Activated CD4-positive, alpha-beta memory T cell treated with anti-CD3 and anti-CD28 coated beads, Interleukin-2, amount 10 ng/mL, durations not matched to agents 7 days and 5 days (primary cell): Measurements from ENCODE around the gene DUS1L. TPM values are rescaled to one million over a fixed set of nuclear protein-coding genes. Genes with fewer than 3 reads are reported as not detected.

ENCODE experiments used
- CTCF ChIA-PET: fragments of 350-600 bp; sonication (Branson Sonifier 250); formaldehyde crosslinking; loops from one replicate; lab custom pipeline; 2021; ENCODE audit warnings: antibody characterized with exemption, inconsistent platforms; lab: Charles Lee
- POLR2A ChIA-PET: fragments of 350-600 bp; sonication (Branson Sonifier 250); formaldehyde crosslinking; loops from one replicate; lab custom pipeline; 2021; ENCODE audit warnings: antibody characterized with exemption; lab: Charles Lee
- DNase-seq: peaks from one replicate; pipeline ENCODE4 v3.0.0-alpha.2; 2020
- H3K27ac Mint-ChIP-seq: one replicate; pipeline ENCODE4 v1.8.0; 2021; ENCODE audit warnings: mild to moderate bottlenecking, mixed read lengths
- H3K27me3 Mint-ChIP-seq: one replicate; pipeline ENCODE4 v1.8.0; 2021; ENCODE audit warnings: mixed read lengths
- H3K36me3 Mint-ChIP-seq: one replicate; pipeline ENCODE4 v1.8.0; 2021; ENCODE audit warnings: low read depth, mixed read lengths
- H3K4me1 Mint-ChIP-seq: one replicate; pipeline ENCODE4 v1.8.0; 2021; ENCODE audit warnings: mixed read lengths
- H3K4me3 Mint-ChIP-seq: one replicate; pipeline ENCODE4 v1.8.0; 2021; ENCODE audit warnings: mild to moderate bottlenecking, mixed read lengths
- H3K9me3 Mint-ChIP-seq: one replicate; pipeline ENCODE4 v1.8.0; 2021; ENCODE audit warnings: mixed read lengths
- total RNA-seq, 2 experiments: library from RNA; stranded (reverse); gene quantifications; one replicate each; pipeline ENCODE4 v1.2.3, GENCODE V29; 2021

DUS1L gene
- total RNA-seq, 2 experiments from 2014 or later, result 98.8 to 99.3 TPM

- no peaks in the 10 kb centered on the region for H3K9me3 Mint-ChIP-seq
- H3K27me3 Mint-ChIP-seq, result no peaks in the 10 kb centered on the region
- CTCF ChIA-PET, result interaction anchor here (0.9 to 2.1 kb wide), 11 partner anchors 8 to 227 kb away, joined by 3 to 13 read pairs (median 5); partner anchors contain the start of gene DCXR
- peak overlapping the region; percentile 84 for H3K4me3 Mint-ChIP-seq
- peaks cover 45% of the 10 kb centered on the region for H3K4me1 Mint-ChIP-seq
- POLR2A ChIA-PET, result interaction anchor here (0.7 to 3.9 kb wide), 12 partner anchors 9 to 423 kb away, joined by 3 to 21 read pairs (median 4); partner anchors contain the start of genes ARL16, CENPX, DCXR and DUS1L
- peak overlapping the region; percentile 94 for H3K27ac Mint-ChIP-seq
- H3K36me3 Mint-ChIP-seq, result no peaks in the 10 kb centered on the region
- no peak for DNase-seq
These were observed 41.2 kb upstream of the DUS1L start for GRCh38 chr17:82106688-82107305.

- Mint-ChIP-seq H3K4me3 (peak overlapping the region; percentile 84), H3K9me3 (no peaks in the 10 kb centered on the region), H3K27ac (peak overlapping the region; percentile 94), H3K4me1 (peaks cover 45% of the 10 kb centered on the region), H3K27me3 (no peaks in the 10 kb centered on the region), H3K36me3 (no peaks in the 10 kb centered on the region)
- ChIA-PET POLR2A (interaction anchor here (0.7 to 3.9 kb wide), 12 partner anchors 8 to 423 kb away, joined by 3 to 21 read pairs (median 4); partner anchors contain the start of genes ARL16, CENPX, DCXR and DUS1L), CTCF (interaction anchor here (0.6 to 2.1 kb wide), 11 partner anchors 11 to 226 kb away, joined by 3 to 13 read pairs (median 5); partner anchors contain the start of gene DCXR)
- DNase-seq, result peak; percentile 72
These were observed 40.5 kb upstream of the DUS1L start for GRCh38 chr17:82105882-82106687.

GRCh38 chr17:82105417-82105881 lies 39.8 kb upstream of the DUS1L start:
- Mint-ChIP-seq H3K9me3 (no peaks in the 10 kb centered on the region), H3K27me3 (no peaks in the 10 kb centered on the region), H3K36me3 (no peaks in the 10 kb centered on the region), H3K27ac (peak overlapping the region; percentile 94), H3K4me1 (peaks cover 43% of the 10 kb centered on the region), H3K4me3 (peak overlapping the region; percentile 84)
- no peak for DNase-seq
- ChIA-PET CTCF (interaction anchor here (0.6 to 2.1 kb wide), 8 partner anchors 12 to 226 kb away, joined by 3 to 13 read pairs (median 4); partner anchors contain the start of gene DCXR), POLR2A (interaction anchor here (1.0 to 3.9 kb wide), 7 partner anchors 9 to 159 kb away, joined by 3 to 21 read pairs (median 6); partner anchors contain the start of genes CENPX, DCXR and LRRC45)

GRCh38 chr17:82104797-82105416 lies 39.3 kb upstream of the DUS1L start:
- no peak for DNase-seq
- H3K27ac Mint-ChIP-seq, result peak overlapping the region; percentile 94
- H3K9me3 Mint-ChIP-seq, result no peaks in the 10 kb centered on the region
- peak overlapping the region; percentile 84 for H3K4me3 Mint-ChIP-seq
- CTCF ChIA-PET, result no interaction called here
- peaks cover 41% of the 10 kb centered on the region for H3K4me1 Mint-ChIP-seq
- POLR2A ChIA-PET, result interaction anchor here (1.8 to 3.9 kb wide), 3 partner anchors 9 to 67 kb away, joined by 6 to 21 read pairs (median 7); partner anchors contain the start of gene DCXR
- no peaks in the 10 kb centered on the region for H3K27me3 Mint-ChIP-seq
- no peaks in the 10 kb centered on the region for H3K36me3 Mint-ChIP-seq

GRCh38 chr17:82103553-82104451 lies 38.2 kb upstream of the DUS1L start:
- CTCF ChIA-PET, result no interaction called here
- POLR2A ChIA-PET, result no interaction called here
- no peak overlapping the region for H3K27ac Mint-ChIP-seq

GRCh38 chr17:82101767-82102679 lies 36.4 kb upstream of the DUS1L start:
- no peaks in the 10 kb centered on the region for H3K36me3 Mint-ChIP-seq
- H3K4me1 Mint-ChIP-seq, result peaks cover 32% of the 10 kb centered on the region
- H3K27ac Mint-ChIP-seq, result no peak overlapping the region
- CTCF ChIA-PET, result no interaction called here
- no peak for DNase-seq
- H3K9me3 Mint-ChIP-seq, result no peaks in the 10 kb centered on the region
- POLR2A ChIA-PET, result interaction anchor here (1.0 kb wide), 1 partner anchor 51 kb away, joined by 3 read pairs; no protein-coding TSS in a partner anchor
- no peaks in the 10 kb centered on the region for H3K27me3 Mint-ChIP-seq
- H3K4me3 Mint-ChIP-seq, result no peak overlapping the region

More at GRCh38 chr17:82103553-82104451, 38.2 kb upstream of the DUS1L start:
- peaks cover 43% of the 10 kb centered on the region for H3K4me1 Mint-ChIP-seq
- no peak for DNase-seq
- H3K27me3 Mint-ChIP-seq, result no peaks in the 10 kb centered on the region
- no peak overlapping the region for H3K4me3 Mint-ChIP-seq
- H3K36me3 Mint-ChIP-seq, result no peaks in the 10 kb centered on the region
- no peaks in the 10 kb centered on the region for H3K9me3 Mint-ChIP-seq

- Mint-ChIP-seq H3K27me3 (no peaks in the 10 kb centered on the region), H3K9me3 (no peaks in the 10 kb centered on the region), H3K4me3 (no peak overlapping the region), H3K27ac (no peak overlapping the region), H3K4me1 (peaks cover 30% of the 10 kb centered on the region), H3K36me3 (no peaks in the 10 kb centered on the region)
- POLR2A ChIA-PET, result interaction anchor here (1.0 to 1.5 kb wide), 2 partner anchors 50 to 71 kb away, joined by 3 read pairs; no protein-coding TSS in a partner anchor
- no peak for DNase-seq
- CTCF ChIA-PET, result no interaction called here
These were observed 35.7 kb upstream of the DUS1L start for GRCh38 chr17:82101301-82101715.

GRCh38 chr17:82100502-82101298 lies 35.1 kb upstream of the DUS1L start:
- ChIA-PET POLR2A (interaction anchor here (1.0 to 3.2 kb wide), 3 partner anchors 50 to 70 kb away, joined by 3 to 9 read pairs (median 3); partner anchors contain the start of gene DCXR), CTCF (interaction anchor here (0.6 kb wide), 1 partner anchor 196 kb away, joined by 3 read pairs; no protein-coding TSS in a partner anchor)
- H3K36me3 Mint-ChIP-seq, result peaks cover 4% of the 10 kb centered on the region
- no peaks in the 10 kb centered on the region for H3K27me3 Mint-ChIP-seq
- H3K4me3 Mint-ChIP-seq, result no peak overlapping the region
- no peak overlapping the region for H3K27ac Mint-ChIP-seq
- H3K4me1 Mint-ChIP-seq, result peaks cover 28% of the 10 kb centered on the region
- no peak for DNase-seq
- no peaks in the 10 kb centered on the region for H3K9me3 Mint-ChIP-seq

- Mint-ChIP-seq H3K27me3 (no peaks in the 10 kb centered on the region), H3K4me3 (peak overlapping the region; percentile 78), H3K4me1 (peaks cover 24% of the 10 kb centered on the region), H3K9me3 (no peaks in the 10 kb centered on the region), H3K27ac (peak overlapping the region; percentile 81), H3K36me3 (peaks cover 5% of the 10 kb centered on the region)
- POLR2A ChIA-PET, result interaction anchor here (0.8 to 3.2 kb wide), 17 partner anchors 10 to 199 kb away, joined by 3 to 15 read pairs (median 4); partner anchors contain the start of genes CENPX, DCXR, LRRC45 and SLC16A3
- CTCF ChIA-PET, result interaction anchor here (0.6 to 1.6 kb wide), 8 partner anchors 8 to 87 kb away, joined by 3 to 8 read pairs (median 4); partner anchors contain the start of genes CENPX, DCXR and LRRC45
- DNase-seq, result no peak
These were observed 33.5 kb upstream of the DUS1L start for GRCh38 chr17:82098939-82099763.
